Stimulated activated CD4-positive, alpha-beta T cell treated with anti-CD3 and anti-CD28 coated beads, Interleukin-12 subunit alpha, Interleukin-12 subunit beta, amount 100 ng/mL, for 24 hours (primary cell): Measurements from ENCODE around the gene LAD1.

Experiments used
- DNase-seq, 2 experiments: peaks; one replicate each; pipeline ENCODE4 v3.0.0-alpha.2; 2020; ENCODE audit warnings: low read depth in 2 of 2

LAD1 gene

GRCh38 chr1:201391651-201392511 is 7.2 kb downstream of the LAD1 start:
- no peak for DNase-seq

GRCh38 chr1:201391225-201391624 is 7.9 kb downstream of the LAD1 start:
- no peak for DNase-seq

- DNase-seq = no peak
Measured at GRCh38 chr1:201389051-201389450, 10.1 kb downstream of the LAD1 start.

- DNase-seq = no peak
Measured at GRCh38 chr1:201386208-201386607, 12.9 kb downstream of the LAD1 start.

- peak in 1 of 2 experiments; percentile 40 for DNase-seq
Measured at GRCh38 chr1:201385299-201385891, 13.7 kb downstream of the LAD1 start.

GRCh38 chr1:201384406-201384782 is 14.7 kb downstream of the LAD1 start:
- no peak for DNase-seq

- no peak for DNase-seq
Measured at GRCh38 chr1:201383647-201384405, 15.3 kb downstream of the LAD1 start.

- no peak for DNase-seq
Measured at GRCh38 chr1:201381130-201381529, 18.0 kb downstream of the LAD1 start.

- no peak for DNase-seq
Measured at GRCh38 chr1:201379733-201380242, 19.3 kb downstream of the LAD1 start.

- no peak for DNase-seq
Measured at GRCh38 chr1:201378804-201379203, 20.3 kb downstream of the LAD1 start.

GRCh38 chr1:201377611-201378092 is 21.5 kb downstream of the LAD1 start, which contains the start of gene TNNT2:
Gene TNNT2 (minus strand): TSS chr1:201377680. CDS start chr1:201373254, 4,426 bp downstream.
- no peak for DNase-seq

- DNase-seq = no peak
Measured at GRCh38 chr1:201376464-201377374, 22.4 kb downstream of the LAD1 start.

- no peak for DNase-seq
Measured at GRCh38 chr1:201376107-201376463, 23.0 kb downstream of the LAD1 start.

- no peak for DNase-seq
Measured at GRCh38 chr1:201375169-201375568, 24.0 kb downstream of the LAD1 start.

GRCh38 chr1:201374364-201374763 is 24.8 kb downstream of the LAD1 start:
- DNase-seq = no peak

GRCh38 chr1:201371792-201372191 is 27.3 kb downstream of the LAD1 start:
- no peak for DNase-seq

- no peak for DNase-seq
Measured at GRCh38 chr1:201371276-201371675, 27.8 kb downstream of the LAD1 start.

GRCh38 chr1:201370500-201370899 is 28.6 kb downstream of the LAD1 start:
- no peak for DNase-seq

- no peak for DNase-seq
Measured at GRCh38 chr1:201369209-201369608, 29.9 kb downstream of the LAD1 start.

- DNase-seq = no peak
Measured at GRCh38 chr1:201366696-201367095, 32.4 kb downstream of the LAD1 start.

GRCh38 chr1:201365251-201365650 is 33.9 kb downstream of the LAD1 start:
- no peak for DNase-seq
